HepG2 (cell line): Measurements from ENCODE around the gene BTN1A1. TPM values are rescaled to one million over a fixed set of nuclear protein-coding genes. Genes with fewer than 3 reads are reported as not detected.

Experiments
- AHR ChIP-seq: IDR thresholded peaks from 2 replicates; pipeline ENCODE4 v1.6.1; 2018; ENCODE audit warnings: missing genetic modification reagents, missing compliant biosample characterization
- IRF2 ChIP-seq: IDR thresholded peaks from 2 replicates; pipeline ENCODE4 v1.6.1; 2018; ENCODE audit warnings: missing genetic modification reagents, missing compliant biosample characterization
- JUN ChIP-seq: sonication (generic); formaldehyde crosslinking; IDR thresholded peaks from 2 replicates; pipeline ENCODE4 v1.4.0; 2020; ENCODE audit warnings: mild to moderate bottlenecking, missing genetic modification reagents
- KDM2A ChIP-seq: sonication (generic); formaldehyde crosslinking; IDR thresholded peaks from 2 replicates; pipeline ENCODE4 v1.4.0; 2020; ENCODE audit warnings: low read depth, missing genetic modification reagents, borderline replicate concordance
- MEF2D ChIP-seq: sonication (generic); formaldehyde crosslinking; IDR thresholded peaks from 2 replicates; pipeline ENCODE4 v1.5.1; 2020; ENCODE audit warnings: mild to moderate bottlenecking, missing genetic modification reagents
- NBN ChIP-seq: fragments of 450-650 bp; conservative IDR thresholded peaks from 2 replicates; pipeline ENCODE4 v1.6.1; 2017
- NCOR1 ChIP-seq: fragments of 200-600 bp; sonication (generic); IDR thresholded peaks from 2 replicates; pipeline ENCODE4 v1.7.0; 2017; ENCODE audit warnings: antibody characterized with exemption, low read length, borderline replicate concordance
- NKX3-1 ChIP-seq: sonication (generic); formaldehyde crosslinking; IDR thresholded peaks from 2 replicates; pipeline ENCODE4 v1.5.0; 2020; ENCODE audit warnings: missing genetic modification reagents
- PCBP1 ChIP-seq: fragments of 200-400 bp; formaldehyde crosslinking; IDR thresholded peaks from 2 replicates; pipeline ENCODE4 v1.6.1; 2017; ENCODE audit warnings: mild to moderate bottlenecking, low read depth, low read length, borderline replicate concordance
- POLR2AphosphoS5 ChIP-seq: IDR thresholded peaks from 2 replicates; pipeline ENCODE4 v1.6.1; 2012; ENCODE audit warnings: low read depth, low read length
- PRMT3 ChIP-seq: sonication (generic); formaldehyde crosslinking; IDR thresholded peaks from 2 replicates; pipeline ENCODE4 v1.8.1; 2022; ENCODE audit warnings: low read depth, mild to moderate bottlenecking, moderate library complexity, missing genetic modification reagents, borderline replicate concordance
- RBM22 ChIP-seq: fragments of 200-400 bp; formaldehyde crosslinking; optimal IDR thresholded peaks from 2 replicates; pipeline ENCODE3; 2017; ENCODE audit warnings: mild to moderate bottlenecking, low read length, moderate library complexity
- RXRA ChIP-seq: sonication (generic); formaldehyde crosslinking; IDR thresholded peaks from 2 replicates; pipeline ENCODE4 v1.5.1; 2020; ENCODE audit warnings: missing genetic modification reagents
- SIX1 ChIP-seq: sonication (generic); formaldehyde crosslinking; IDR thresholded peaks from 2 replicates; pipeline ENCODE4 v1.4.0; 2020; ENCODE audit warnings: missing genetic modification reagents, borderline replicate concordance
- TBX3 ChIP-seq: fragments of 450-650 bp; IDR thresholded peaks from 2 replicates; pipeline ENCODE4 v1.6.1; 2017; ENCODE audit warnings: antibody characterized with exemption, mild to moderate bottlenecking, inconsistent platforms, borderline replicate concordance
- ZNF3 ChIP-seq: IDR thresholded peaks from 2 replicates; pipeline ENCODE4 v1.7.0; 2017; ENCODE audit warnings: inconsistent platforms
- ZNF552 ChIP-seq: sonication (generic); formaldehyde crosslinking; IDR thresholded peaks from 2 replicates; pipeline ENCODE4 v1.9.0; 2022; ENCODE audit warnings: missing genetic modification reagents, mild to moderate bottlenecking, borderline replicate concordance
- ZNF570 ChIP-seq: sonication (generic); formaldehyde crosslinking; IDR thresholded peaks from 2 replicates; pipeline ENCODE4 v1.4.0; 2020; ENCODE audit warnings: mild to moderate bottlenecking, missing genetic modification reagents, borderline replicate concordance
- ZNF780A ChIP-seq: sonication (generic); formaldehyde crosslinking; IDR thresholded peaks from 2 replicates; pipeline ENCODE4 v1.8.0; 2022; ENCODE audit warnings: mild to moderate bottlenecking, missing genetic modification reagents, moderate library complexity
- polyA plus RNA-seq, 8 experiments: library from polyadenylated mRNA; depleted of rRNA in 3 of 8; stranded (reverse) in 7 of 8; unstranded in 1 of 8; fragments of >200 nt; fragmentation: Illumina TruSeq in 4 of 8; extraction: Trizol in 4 of 8; gene quantifications; 2 replicates each; pipeline versions ENCODE4 v1.2.1 to v1.2.3, GENCODE V29; 2011 to 2016; ENCODE audit warnings: low read depth in 4 of 8, missing spikeins in 1 of 8, mixed read lengths in 1 of 8; ENCODE audit not compliant: insufficient read depth in 1 of 8
- total RNA-seq, 5 experiments: library from RNA; depleted of rRNA; stranded (reverse); fragments of >200 nt; fragmentation: Illumina TruSeq; extraction: Trizol; gene quantifications; 2 replicates each; pipeline ENCODE4 v1.2.3, GENCODE V29; 2016; ENCODE audit warnings: low read depth in 1 of 5
- TF ChIP-seq, protein P1 (sequence below): sonication (generic); formaldehyde crosslinking; IDR thresholded peaks from 2 replicates; pipeline ENCODE4 v1.8.1; 2023; ENCODE audit warnings: mild to moderate bottlenecking, moderate library complexity, missing genetic modification reagents
- TF ChIP-seq, protein P2 (sequence below): sonication (generic); formaldehyde crosslinking; IDR thresholded peaks from 2 replicates; pipeline ENCODE4 v1.8.0; 2022; ENCODE audit warnings: mild to moderate bottlenecking, missing genetic modification reagents; ENCODE audit not compliant: insufficient replicate concordance
- TF ChIP-seq, protein P3 (sequence below): sonication (generic); formaldehyde crosslinking; IDR thresholded peaks from 2 replicates; pipeline ENCODE4 v1.4.0; 2020; ENCODE audit warnings: mild to moderate bottlenecking, missing genetic modification reagents
- TF ChIP-seq, protein P4 (sequence below): fragments of 450-650 bp; IDR thresholded peaks from 2 replicates; pipeline ENCODE4 v1.6.1; 2016
- TF ChIP-seq, protein P5 (sequence below): sonication (generic); formaldehyde crosslinking; IDR thresholded peaks from 2 replicates; pipeline ENCODE4 v1.4.0; 2020; ENCODE audit warnings: missing genetic modification reagents

The BTN1A1 gene
- total and polyA plus RNA-seq, 2 of the 13 experiments (the other 11 are each of a cell fraction or from before 2014, with no cell fraction given) = 0.04 TPM; not detected in 1

DNA sequence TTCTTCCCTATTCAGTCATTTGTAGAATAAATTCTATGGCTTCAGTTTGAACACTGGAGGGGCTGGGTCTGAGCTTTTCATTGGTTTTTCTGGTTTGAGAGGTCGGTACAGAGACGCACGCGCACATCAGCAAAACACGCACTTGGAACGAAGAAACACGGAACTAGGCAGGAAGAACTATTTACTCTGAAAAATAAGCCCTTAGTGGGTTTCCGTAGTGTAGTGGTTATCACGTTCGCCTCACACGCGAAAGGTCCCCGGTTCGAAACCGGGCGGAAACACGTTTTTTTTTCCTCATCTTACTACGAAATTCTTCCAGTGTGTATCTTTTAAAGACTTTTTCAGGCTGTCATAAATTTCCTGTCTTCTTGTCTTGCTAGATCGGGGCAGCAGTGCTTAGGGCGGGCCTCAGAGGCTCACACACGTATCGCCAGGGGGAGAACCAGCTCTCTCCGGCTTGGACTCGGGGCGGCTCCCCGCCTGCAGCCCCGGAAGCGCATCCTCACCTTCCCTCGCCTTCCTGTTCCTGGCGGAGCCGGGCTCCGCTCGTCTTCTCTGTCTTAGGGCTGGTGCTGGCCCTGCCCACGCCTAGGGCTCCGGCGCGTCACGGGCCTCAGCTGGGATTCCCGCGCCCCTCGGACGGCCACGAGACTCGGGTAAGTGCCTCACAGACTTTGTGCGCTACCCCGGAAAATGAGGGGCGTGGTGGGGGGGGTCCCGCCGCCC lies 37.9 kb downstream of the BTN1A1 start, which contains the start of gene HMGN4 (continued):
- TF ChIP-seq NBN (no peak), AHR (no peak; the same call in 1 of the 2 replicates), NCOR1 (peak; percentile 60; the same call in 1 of the 2 replicates), PCBP1 (peak; percentile 57; the same call in 1 of the 2 replicates), KDM2A (CRISPR knock-in tag) (peak; percentile 88), ZNF552 (peak; percentile 90), ZNF780A (CRISPR knock-in tag) (no peak), POLR2AphosphoS5 (peak; percentile 66; the same call in 1 of the 2 replicates), ZNF3 (CRISPR knock-in tag) (no peak), TBX3 (no peak), IRF2 (CRISPR knock-in tag) (peak; percentile 35; the same call in 1 of the 2 replicates), RXRA (CRISPR knock-in tag) (peak; percentile 72; the same call in 1 of the 2 replicates), PRMT3 (CRISPR knock-in tag) (0 out of 2 replicates have a peak, but pooled peaks have one; percentile 63), NKX3-1 (peak; percentile 27; the same call in 1 of the 2 replicates), SIX1 (CRISPR knock-in tag) (peak; percentile 68; the same call in 1 of the 2 replicates), ZNF570 (CRISPR knock-in tag) (no peak), RBM22 (no peak), JUN (no peak), MEF2D (CRISPR knock-in tag) (peak; percentile 20; the same call in 1 of the 2 replicates)
- TF ChIP-seq, protein P1, sequence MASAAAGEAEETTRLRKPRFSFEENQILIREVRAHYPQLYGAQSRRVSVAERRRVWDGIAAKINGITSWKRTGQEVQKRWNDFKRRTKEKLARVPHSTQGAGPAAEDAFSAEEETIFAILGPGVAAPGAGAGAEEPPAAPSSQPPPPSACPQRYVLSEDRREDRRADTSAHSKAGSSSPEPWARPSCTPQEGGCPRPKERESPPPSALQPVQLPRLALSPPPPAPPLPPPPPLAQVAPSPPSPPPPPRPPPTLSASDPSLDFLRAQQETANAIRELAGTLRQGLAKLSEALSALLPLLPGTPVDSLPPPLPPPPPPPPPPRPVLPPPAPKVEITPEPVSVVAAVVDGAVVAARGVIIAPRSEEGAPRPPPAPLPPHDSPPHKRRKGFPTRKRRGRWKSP (CRISPR knock-in tag) = no peak
- TF ChIP-seq, protein P2, sequence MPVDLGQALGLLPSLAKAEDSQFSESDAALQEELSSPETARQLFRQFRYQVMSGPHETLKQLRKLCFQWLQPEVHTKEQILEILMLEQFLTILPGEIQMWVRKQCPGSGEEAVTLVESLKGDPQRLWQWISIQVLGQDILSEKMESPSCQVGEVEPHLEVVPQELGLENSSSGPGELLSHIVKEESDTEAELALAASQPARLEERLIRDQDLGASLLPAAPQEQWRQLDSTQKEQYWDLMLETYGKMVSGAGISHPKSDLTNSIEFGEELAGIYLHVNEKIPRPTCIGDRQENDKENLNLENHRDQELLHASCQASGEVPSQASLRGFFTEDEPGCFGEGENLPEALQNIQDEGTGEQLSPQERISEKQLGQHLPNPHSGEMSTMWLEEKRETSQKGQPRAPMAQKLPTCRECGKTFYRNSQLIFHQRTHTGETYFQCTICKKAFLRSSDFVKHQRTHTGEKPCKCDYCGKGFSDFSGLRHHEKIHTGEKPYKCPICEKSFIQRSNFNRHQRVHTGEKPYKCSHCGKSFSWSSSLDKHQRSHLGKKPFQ (CRISPR knock-in tag) = no peak
- TF ChIP-seq, protein P3, sequence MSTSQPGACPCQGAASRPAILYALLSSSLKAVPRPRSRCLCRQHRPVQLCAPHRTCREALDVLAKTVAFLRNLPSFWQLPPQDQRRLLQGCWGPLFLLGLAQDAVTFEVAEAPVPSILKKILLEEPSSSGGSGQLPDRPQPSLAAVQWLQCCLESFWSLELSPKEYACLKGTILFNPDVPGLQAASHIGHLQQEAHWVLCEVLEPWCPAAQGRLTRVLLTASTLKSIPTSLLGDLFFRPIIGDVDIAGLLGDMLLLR (CRISPR knock-in tag) = peak; percentile 96
- TF ChIP-seq, protein P4, sequence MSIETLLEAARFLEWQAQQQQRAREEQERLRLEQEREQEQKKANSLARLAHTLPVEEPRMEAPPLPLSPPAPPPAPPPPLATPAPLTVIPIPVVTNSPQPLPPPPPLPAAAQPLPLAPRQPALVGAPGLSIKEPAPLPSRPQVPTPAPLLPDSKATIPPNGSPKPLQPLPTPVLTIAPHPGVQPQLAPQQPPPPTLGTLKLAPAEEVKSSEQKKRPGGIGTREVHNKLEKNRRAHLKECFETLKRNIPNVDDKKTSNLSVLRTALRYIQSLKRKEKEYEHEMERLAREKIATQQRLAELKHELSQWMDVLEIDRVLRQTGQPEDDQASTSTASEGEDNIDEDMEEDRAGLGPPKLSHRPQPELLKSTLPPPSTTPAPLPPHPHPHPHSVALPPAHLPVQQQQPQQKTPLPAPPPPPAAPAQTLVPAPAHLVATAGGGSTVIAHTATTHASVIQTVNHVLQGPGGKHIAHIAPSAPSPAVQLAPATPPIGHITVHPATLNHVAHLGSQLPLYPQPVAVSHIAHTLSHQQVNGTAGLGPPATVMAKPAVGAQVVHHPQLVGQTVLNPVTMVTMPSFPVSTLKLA = no peak
- TF ChIP-seq, protein P5, sequence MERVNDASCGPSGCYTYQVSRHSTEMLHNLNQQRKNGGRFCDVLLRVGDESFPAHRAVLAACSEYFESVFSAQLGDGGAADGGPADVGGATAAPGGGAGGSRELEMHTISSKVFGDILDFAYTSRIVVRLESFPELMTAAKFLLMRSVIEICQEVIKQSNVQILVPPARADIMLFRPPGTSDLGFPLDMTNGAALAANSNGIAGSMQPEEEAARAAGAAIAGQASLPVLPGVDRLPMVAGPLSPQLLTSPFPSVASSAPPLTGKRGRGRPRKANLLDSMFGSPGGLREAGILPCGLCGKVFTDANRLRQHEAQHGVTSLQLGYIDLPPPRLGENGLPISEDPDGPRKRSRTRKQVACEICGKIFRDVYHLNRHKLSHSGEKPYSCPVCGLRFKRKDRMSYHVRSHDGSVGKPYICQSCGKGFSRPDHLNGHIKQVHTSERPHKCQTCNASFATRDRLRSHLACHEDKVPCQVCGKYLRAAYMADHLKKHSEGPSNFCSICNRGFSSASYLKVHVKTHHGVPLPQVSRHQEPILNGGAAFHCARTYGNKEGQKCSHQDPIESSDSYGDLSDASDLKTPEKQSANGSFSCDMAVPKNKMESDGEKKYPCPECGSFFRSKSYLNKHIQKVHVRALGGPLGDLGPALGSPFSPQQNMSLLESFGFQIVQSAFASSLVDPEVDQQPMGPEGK (CRISPR knock-in tag) = peak; percentile 64
